ENCODE data around the gene SBSN. TPM values are rescaled to one million over a fixed set of nuclear protein-coding genes. Genes with fewer than 3 reads are reported as not detected.
A peak's percentile ranks its signal among the peaks of the same experiment; 100 is the strongest.

The SBSN gene
- total RNA-seq, 1 donor from 2014 or later, result 0.24 TPM

DNA sequence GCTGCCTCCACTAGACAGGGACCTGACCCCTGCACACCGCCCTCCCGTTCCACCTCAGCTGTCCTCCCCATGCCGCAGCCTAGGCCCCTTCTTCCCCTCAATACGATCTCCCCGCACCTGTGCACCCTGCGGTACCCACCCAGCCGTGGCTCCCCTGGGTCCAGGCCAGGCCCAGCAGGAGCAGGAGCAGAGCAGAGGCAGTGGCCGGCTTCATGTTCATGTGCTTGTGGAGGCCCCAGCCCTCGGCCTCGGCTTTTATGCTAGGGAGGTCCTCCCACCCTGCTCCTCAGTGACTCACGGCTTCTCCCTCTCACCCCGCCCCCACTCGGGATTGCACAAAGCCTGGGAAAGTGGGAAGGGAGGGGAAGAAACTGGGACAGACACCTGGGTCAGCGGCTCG is 26.4 kb downstream of the SBSN start:
- Mint-ChIP-seq H3K9me3 (ENCODE audit: low read depth) (no peaks in the 10 kb centered on the region), H3K4me1 (ENCODE audit: low read depth) (no peaks in the 10 kb centered on the region), H3K36me3 (ENCODE audit: insufficient read depth) (peaks cover 31% of the 10 kb centered on the region), H3K27ac (no peak overlapping the region), H3K27me3 (no peaks in the 10 kb centered on the region), H3K4me3 (ENCODE audit: low read depth) (no peak overlapping the region)
- no peak for DNase-seq (ENCODE audit: low spot score, unreplicated experiment)
- TF ChIP-seq CTCF (IDR thresholded peaks at IDR 0.05; ENCODE audit: unreplicated experiment), result no peak

DNA sequence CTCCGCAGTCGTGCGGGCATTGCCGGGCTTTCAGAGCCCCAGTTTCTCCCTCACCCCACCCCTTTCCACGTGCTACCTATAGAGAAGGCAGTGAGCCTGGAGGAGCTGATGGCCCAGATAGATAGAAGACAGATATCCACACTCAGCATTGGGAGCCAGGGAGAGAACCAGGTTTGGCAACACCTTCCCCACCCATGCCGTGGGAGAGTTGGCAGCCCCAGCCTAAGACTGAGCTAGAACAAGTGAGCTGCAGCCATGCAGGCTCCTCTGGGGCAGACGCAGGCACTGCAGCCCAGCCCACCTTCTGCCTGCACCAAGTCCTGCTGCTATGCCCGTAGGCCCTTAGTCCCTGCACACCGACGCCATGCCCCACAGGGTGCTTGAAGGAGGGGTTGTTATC is 27.5 kb downstream of the SBSN start:
- no peak overlapping the region for H3K27ac Mint-ChIP-seq
- H3K4me1 Mint-ChIP-seq (ENCODE audit: low read depth), result no peaks in the 10 kb centered on the region
- TF ChIP-seq CTCF (IDR thresholded peaks at IDR 0.05; ENCODE audit: unreplicated experiment), result no peak
- H3K4me3 Mint-ChIP-seq (ENCODE audit: low read depth), result no peak overlapping the region
- no peak for DNase-seq (ENCODE audit: low spot score, unreplicated experiment)
- no peaks in the 10 kb centered on the region for H3K9me3 Mint-ChIP-seq (ENCODE audit: low read depth)
- H3K36me3 Mint-ChIP-seq (ENCODE audit: insufficient read depth), result peaks cover 24% of the 10 kb centered on the region
- no peaks in the 10 kb centered on the region for H3K27me3 Mint-ChIP-seq

DNA sequence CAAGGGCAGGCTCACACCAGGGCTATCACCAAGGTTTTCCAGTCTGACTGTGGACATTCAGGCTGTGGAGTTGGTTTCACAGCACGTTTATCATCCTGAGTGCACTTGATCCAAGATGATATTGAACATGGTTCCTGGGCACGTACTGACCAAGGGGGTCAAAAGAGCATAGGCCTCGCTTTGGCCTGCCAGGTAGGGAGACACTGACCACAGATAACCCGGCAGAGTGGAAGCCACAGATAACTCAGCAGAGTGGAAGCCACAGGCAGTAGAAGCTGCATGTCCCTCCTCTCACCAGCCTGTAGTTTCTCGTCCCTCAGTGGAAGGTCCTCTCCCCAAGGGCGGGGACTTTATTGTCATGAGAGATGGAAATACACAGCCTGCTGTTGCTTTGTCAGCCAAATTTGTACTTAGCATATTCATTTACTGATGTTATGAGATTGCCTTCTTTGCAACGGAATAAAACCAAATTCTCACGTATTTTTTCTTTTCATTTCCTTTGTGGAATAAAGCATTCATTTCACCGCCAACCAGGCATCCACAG is 29.1 kb downstream of the SBSN start:
- no peak for DNase-seq (ENCODE audit: low spot score, unreplicated experiment)
- Mint-ChIP-seq H3K27me3 (no peaks in the 10 kb centered on the region), H3K4me3 (ENCODE audit: low read depth) (no peak overlapping the region), H3K36me3 (ENCODE audit: insufficient read depth) (peaks cover 16% of the 10 kb centered on the region), H3K9me3 (ENCODE audit: low read depth) (no peaks in the 10 kb centered on the region), H3K27ac (no peak overlapping the region), H3K4me1 (ENCODE audit: low read depth) (no peaks in the 10 kb centered on the region)
- TF ChIP-seq CTCF (IDR thresholded peaks at IDR 0.05; ENCODE audit: unreplicated experiment), result no peak

DNA sequence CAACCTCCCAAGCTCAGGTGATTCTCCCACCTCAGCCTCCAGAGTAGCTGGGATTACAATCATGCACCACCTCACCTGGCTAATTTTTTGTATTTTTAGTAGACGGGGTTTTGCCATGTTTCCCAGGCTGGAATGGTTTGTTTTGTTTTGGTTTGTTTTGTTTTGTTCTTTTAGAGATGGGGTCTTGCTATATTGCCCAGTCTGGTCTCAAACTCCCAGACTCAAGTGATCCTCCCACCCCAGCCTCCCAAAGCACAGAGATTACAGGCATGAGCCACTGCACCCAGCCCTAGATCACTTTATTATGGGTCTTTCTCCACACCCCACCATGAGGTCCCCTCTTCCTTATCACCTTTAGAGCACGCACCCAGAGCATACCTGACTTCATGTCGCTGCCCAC is 29.9 kb downstream of the SBSN start:
- Mint-ChIP-seq H3K4me3 (ENCODE audit: low read depth) (no peak overlapping the region), H3K4me1 (ENCODE audit: low read depth) (no peaks in the 10 kb centered on the region), H3K36me3 (ENCODE audit: insufficient read depth) (peaks cover 15% of the 10 kb centered on the region), H3K27me3 (peaks cover 1% of the 10 kb centered on the region), H3K9me3 (ENCODE audit: low read depth) (no peaks in the 10 kb centered on the region), H3K27ac (no peak overlapping the region)
- no peak for DNase-seq (ENCODE audit: low spot score, unreplicated experiment)
- no peak for TF ChIP-seq CTCF (IDR thresholded peaks at IDR 0.05; ENCODE audit: unreplicated experiment)

DNA sequence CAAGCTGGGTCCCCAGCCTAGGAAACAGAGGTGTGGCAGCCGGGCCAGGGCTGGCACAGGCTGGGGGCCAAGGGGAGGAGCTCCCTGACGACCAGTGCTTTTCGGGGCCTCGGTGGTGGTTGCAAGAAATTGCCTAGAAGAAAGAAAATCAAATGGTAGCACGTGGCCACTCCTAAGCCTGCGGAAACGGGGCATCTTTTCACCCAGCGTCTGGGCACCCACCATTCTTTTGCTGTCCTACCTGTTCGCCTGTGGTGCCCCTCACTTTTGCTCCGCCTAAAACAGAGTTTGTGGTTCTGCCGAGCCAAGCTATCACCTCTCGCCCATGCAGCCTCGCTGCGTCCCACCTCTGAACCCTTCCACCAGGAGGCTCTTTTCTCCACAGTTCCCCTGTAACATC is 30.7 kb downstream of the SBSN start:
- no peak for TF ChIP-seq CTCF (IDR thresholded peaks at IDR 0.05; ENCODE audit: unreplicated experiment)
- Mint-ChIP-seq H3K4me3 (ENCODE audit: low read depth) (no peak overlapping the region), H3K9me3 (ENCODE audit: low read depth) (no peaks in the 10 kb centered on the region), H3K27ac (peak overlapping the region; percentile 82), H3K27me3 (peaks cover 9% of the 10 kb centered on the region), H3K4me1 (ENCODE audit: low read depth) (peaks cover 1% of the 10 kb centered on the region), H3K36me3 (ENCODE audit: insufficient read depth) (peaks cover 14% of the 10 kb centered on the region)
- DNase-seq (ENCODE audit: low spot score, unreplicated experiment), result no peak

All from progenitor cell of endocrine pancreas (in vitro differentiated cells).